Measurements from ENCODE around the gene RUSC1. TPM values are rescaled to one million over a fixed set of nuclear protein-coding genes. Genes with fewer than 3 reads are reported as not detected.

The RUSC1 gene
- total and polyA plus RNA-seq, 2 donors (not counting 1 experiment from before 2014, with no cell fraction given) = 19.3 to 20.3 TPM

DNA sequence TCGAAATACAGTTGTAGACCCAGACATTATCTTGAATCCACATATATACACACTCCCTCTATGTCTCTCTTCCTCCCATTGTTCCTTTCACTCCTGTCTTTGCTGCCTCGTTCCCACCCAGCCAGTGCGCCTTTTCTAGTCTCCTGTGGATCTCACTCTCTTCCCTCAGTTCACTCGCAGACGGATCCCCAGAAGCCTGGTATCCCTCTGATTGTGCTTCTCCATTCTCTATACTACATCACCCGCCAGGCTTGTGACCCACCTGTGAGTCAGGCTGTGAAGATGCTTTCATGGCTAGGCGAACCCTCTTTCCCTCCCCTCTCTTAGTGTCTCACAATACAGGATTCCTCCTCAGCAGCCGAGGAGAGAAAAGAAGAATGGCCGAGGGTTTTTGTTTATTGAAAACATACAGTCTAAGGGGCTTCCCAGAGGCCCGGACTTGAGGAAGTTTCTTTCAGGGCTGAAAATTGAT, 42.0 kb upstream of the RUSC1 start:
- peak overlapping the region; percentile 83 for H3K4me3 Mint-ChIP-seq
- no peaks in the 10 kb centered on the region for H3K36me3 ChIP-seq (replicated peaks in 1 of 2; ENCODE audit: control extremely low read depth in 1 of 2, control insufficient read depth in 1 of 2, extremely low read depth in 1 of 2, insufficient read depth in 2 of 2, low read length in 1 of 2)
- POLR2A ChIA-PET = no interaction called here
- no peaks in the 10 kb centered on the region for H4K20me1 ChIP-seq (ENCODE audit: control insufficient read depth, insufficient read depth, low read length, poor library complexity, severe bottlenecking)
- H3K9me3 ChIP-seq (ENCODE audit: control extremely low read depth in 1 of 3, control insufficient read depth in 2 of 3, insufficient read depth in 1 of 3, low read length in 2 of 3) = no peaks in the 10 kb centered on the region
- WGBS (ENCODE audit: insufficient coverage) = 60% methylated on average over 8 of the region's 10 CpGs
- H3K4me3 ChIP-seq (ENCODE audit: control extremely low read depth in 1 of 5, extremely low read depth in 1 of 5, insufficient read depth in 1 of 5, low read depth in 2 of 5, low read length in 4 of 5) = no peak overlapping the region
- peaks cover 23% of the 10 kb centered on the region for H3K4me1 Mint-ChIP-seq
- H2AFZ ChIP-seq (ENCODE audit: insufficient read depth, low read depth, low read length, poor library complexity, severe bottlenecking) = no peak overlapping the region
- no peak overlapping the region for H3K9ac ChIP-seq (ENCODE audit: low read length)
- CTCF ChIA-PET = interaction anchor here (0.7 to 1.3 kb wide), 4 partner anchors 42 to 222 kb away, joined by 3 to 7 read pairs (median 4); partner anchors contain the start of gene RUSC1
- DNase-seq = no peak
- peaks cover 18 to 27% of the 10 kb centered on the region in 2 donors for H3K4me1 ChIP-seq (ENCODE audit: control insufficient read depth in 2 of 2, insufficient read depth in 2 of 2, low read length in 2 of 2)
- peaks cover 2% of the 10 kb centered on the region for H3K79me2 ChIP-seq (ENCODE audit: control insufficient read depth, insufficient read depth, low read length)
- no peaks in the 10 kb centered on the region for H3K27me3 ChIP-seq (replicated peaks in 1 of 4; ENCODE audit: control extremely low read depth in 1 of 4, control insufficient read depth in 3 of 4, insufficient read depth in 4 of 4, low read length in 3 of 4)
- H3K9me3 Mint-ChIP-seq (ENCODE audit: insufficient read depth) = no peaks in the 10 kb centered on the region
- TF ChIP-seq, protein P1, sequence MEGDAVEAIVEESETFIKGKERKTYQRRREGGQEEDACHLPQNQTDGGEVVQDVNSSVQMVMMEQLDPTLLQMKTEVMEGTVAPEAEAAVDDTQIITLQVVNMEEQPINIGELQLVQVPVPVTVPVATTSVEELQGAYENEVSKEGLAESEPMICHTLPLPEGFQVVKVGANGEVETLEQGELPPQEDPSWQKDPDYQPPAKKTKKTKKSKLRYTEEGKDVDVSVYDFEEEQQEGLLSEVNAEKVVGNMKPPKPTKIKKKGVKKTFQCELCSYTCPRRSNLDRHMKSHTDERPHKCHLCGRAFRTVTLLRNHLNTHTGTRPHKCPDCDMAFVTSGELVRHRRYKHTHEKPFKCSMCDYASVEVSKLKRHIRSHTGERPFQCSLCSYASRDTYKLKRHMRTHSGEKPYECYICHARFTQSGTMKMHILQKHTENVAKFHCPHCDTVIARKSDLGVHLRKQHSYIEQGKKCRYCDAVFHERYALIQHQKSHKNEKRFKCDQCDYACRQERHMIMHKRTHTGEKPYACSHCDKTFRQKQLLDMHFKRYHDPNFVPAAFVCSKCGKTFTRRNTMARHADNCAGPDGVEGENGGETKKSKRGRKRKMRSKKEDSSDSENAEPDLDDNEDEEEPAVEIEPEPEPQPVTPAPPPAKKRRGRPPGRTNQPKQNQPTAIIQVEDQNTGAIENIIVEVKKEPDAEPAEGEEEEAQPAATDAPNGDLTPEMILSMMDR (IDR thresholded peaks at IDR 0.05) = peak; percentile 30
- no peak for TF ChIP-seq EZH2 (IDR thresholded peaks at IDR 0.05; ENCODE audit: borderline replicate concordance, insufficient read depth, low read depth, low read length, poor library complexity, severe bottlenecking)
- peak overlapping the region; percentile 100 for H3K4me2 ChIP-seq (replicated peaks; ENCODE audit: low read depth, low read length, poor library complexity, severe bottlenecking)
- no peak for ATAC-seq (ENCODE audit: low read depth)
- peak overlapping the region; percentile 12 for H3K27ac Mint-ChIP-seq
- intact Hi-C loops (cut with micrococcal nuclease) = loop anchor here (1.0 to 5.0 kb wide), 3 partner anchors 36 to 191 kb away; partner anchors contain the start of gene RUSC1
- no peak overlapping the region for H3K27ac ChIP-seq (ENCODE audit: low read length in 2 of 2)
- no peaks in the 10 kb centered on the region for H3K27me3 Mint-ChIP-seq

- no peaks in the 10 kb centered on the region for H3K36me3 ChIP-seq (replicated peaks in 1 of 2; ENCODE audit: control extremely low read depth in 1 of 2, control insufficient read depth in 1 of 2, extremely low read depth in 1 of 2, insufficient read depth in 2 of 2, low read length in 1 of 2)
- no peaks in the 10 kb centered on the region for H3K9me3 Mint-ChIP-seq (ENCODE audit: insufficient read depth)
- no peak overlapping the region for H3K4me3 Mint-ChIP-seq
- ChIA-PET POLR2A (interaction anchor here (0.7 kb wide), 1 partner anchor 111 kb away, joined by 4 read pairs; no protein-coding TSS in a partner anchor), CTCF (interaction anchor here (0.9 to 1.0 kb wide), 2 partner anchors 29 to 44 kb away, joined by 3 to 6 read pairs; no protein-coding TSS in a partner anchor)
- H3K4me2 ChIP-seq (replicated peaks; ENCODE audit: low read depth, low read length, poor library complexity, severe bottlenecking) = no peak overlapping the region
- H3K4me1 Mint-ChIP-seq = peaks cover 21% of the 10 kb centered on the region
- ATAC-seq (ENCODE audit: low read depth) (no peak), DNase-seq (no peak)
- no peak overlapping the region for H3K4me3 ChIP-seq (ENCODE audit: control extremely low read depth in 1 of 5, extremely low read depth in 1 of 5, insufficient read depth in 1 of 5, low read depth in 2 of 5, low read length in 4 of 5)
- no peaks in the 10 kb centered on the region for H3K79me2 ChIP-seq (ENCODE audit: control insufficient read depth, insufficient read depth, low read length)
- no peaks in the 10 kb centered on the region for H3K9me3 ChIP-seq (ENCODE audit: control extremely low read depth in 1 of 3, control insufficient read depth in 2 of 3, insufficient read depth in 1 of 3, low read length in 2 of 3)
- no peaks in the 10 kb centered on the region for H3K27me3 ChIP-seq (replicated peaks in 1 of 4; ENCODE audit: control extremely low read depth in 1 of 4, control insufficient read depth in 3 of 4, insufficient read depth in 4 of 4, low read length in 3 of 4)
- H4K20me1 ChIP-seq (ENCODE audit: control insufficient read depth, insufficient read depth, low read length, poor library complexity, severe bottlenecking) = no peaks in the 10 kb centered on the region
- no peak overlapping the region for H3K27ac Mint-ChIP-seq
- WGBS (ENCODE audit: insufficient coverage) = 100% methylated on average over 2 of the region's 2 CpGs
- H3K27me3 Mint-ChIP-seq = no peaks in the 10 kb centered on the region
- no peak overlapping the region for H3K27ac ChIP-seq (ENCODE audit: low read length in 2 of 2)
- H2AFZ ChIP-seq (ENCODE audit: insufficient read depth, low read depth, low read length, poor library complexity, severe bottlenecking) = no peak overlapping the region
- H3K4me1 ChIP-seq (ENCODE audit: control insufficient read depth in 2 of 2, insufficient read depth in 2 of 2, low read length in 2 of 2) = peaks cover 16 to 25% of the 10 kb centered on the region in 2 donors
- TF ChIP-seq EZH2 (IDR thresholded peaks at IDR 0.05; ENCODE audit: borderline replicate concordance, insufficient read depth, low read depth, low read length, poor library complexity, severe bottlenecking) = no peak
- TF ChIP-seq, protein P1 (IDR thresholded peaks at IDR 0.05) = no peak
- H3K9ac ChIP-seq (ENCODE audit: low read length) = no peak overlapping the region
- intact Hi-C loops (cut with micrococcal nuclease) = loop anchor here (5.0 kb wide), 2 partner anchors 37 to 192 kb away; a partner anchor contains a TSS
These were observed 41.4 kb upstream of the RUSC1 start for GRCh38 chr1:155279268-155279667.
